HG03565 (cell line): ENCODE results near the gene RPTOR.

Experiments
- ATAC-seq: cut with Tn5 transposase; IDR thresholded peaks from one replicate; pipeline ENCODE4 v1.9.1; 2021; ENCODE audit warnings: mild to moderate bottlenecking, moderate library complexity; ENCODE audit not compliant: unreplicated experiment

RPTOR gene

GRCh38 chr17:80921159-80921558 lies 376.5 kb downstream of the RPTOR start:
- no peak for ATAC-seq

- no peak for ATAC-seq
Observed at GRCh38 chr17:80921741-80922579, 377.3 kb downstream of the RPTOR start.

- no peak for ATAC-seq
Observed at GRCh38 chr17:80922580-80923160, 378.0 kb downstream of the RPTOR start.

- no peak for ATAC-seq
Observed at GRCh38 chr17:80923211-80924110, 378.8 kb downstream of the RPTOR start.

- ATAC-seq: no peak
Observed at GRCh38 chr17:80924111-80924806, 379.6 kb downstream of the RPTOR start.

- no peak for ATAC-seq
Observed at GRCh38 chr17:80924807-80925610, 380.4 kb downstream of the RPTOR start.

GRCh38 chr17:80925688-80926335 lies 381.2 kb downstream of the RPTOR start:
- no peak for ATAC-seq

GRCh38 chr17:80926591-80927250 lies 382.1 kb downstream of the RPTOR start:
- no peak for ATAC-seq

GRCh38 chr17:80927791-80928216 lies 383.2 kb downstream of the RPTOR start:
- ATAC-seq: no peak

GRCh38 chr17:80929449-80929848 lies 384.8 kb downstream of the RPTOR start:
- ATAC-seq: no peak

- ATAC-seq: no peak
Observed at GRCh38 chr17:80930335-80931279, 386.0 kb downstream of the RPTOR start.

GRCh38 chr17:80931421-80932265 lies 387.0 kb downstream of the RPTOR start:
- no peak for ATAC-seq

GRCh38 chr17:80935526-80935925 lies 390.9 kb downstream of the RPTOR start:
- ATAC-seq: no peak

- ATAC-seq: no peak
Observed at GRCh38 chr17:80936218-80936617, 391.6 kb downstream of the RPTOR start.

GRCh38 chr17:80936723-80937122 lies 392.1 kb downstream of the RPTOR start:
- ATAC-seq: no peak

- no peak for ATAC-seq
Observed at GRCh38 chr17:80937462-80938381, 393.1 kb downstream of the RPTOR start.
